MCF 10A (cell line): ENCODE data around the gene FAM3D. TPM values are rescaled to one million over a fixed set of nuclear protein-coding genes. Genes with fewer than 3 reads are reported as not detected.

Source experiments
- BruUV-seq: library from RNA; stranded (reverse); fragments of 400-500 nt; replicated peaks from 2 replicates; lab custom pipeline; 2021; lab: Mats Ljungman, UMichigan
- CTCF ChIA-PET: fragments of 300-600 bp; sonication (Branson Sonifier 250); formaldehyde crosslinking; extraction: SDS; loops from one replicate; lab custom pipeline; 2021; ENCODE audit warnings: antibody characterized with exemption, inconsistent platforms; lab: Yijun Ruan, JAX
- POLR2A ChIA-PET: fragments of 300-600, 350-650 bp; sonication (Branson Sonifier 250); formaldehyde crosslinking; extraction: SDS; loops from one replicate; lab custom pipeline; 2020; ENCODE audit warnings: antibody characterized with exemption, inconsistent platforms; lab: Yijun Ruan, JAX
- DNase-seq: peaks from one replicate; pipeline ENCODE4 v3.0.0-alpha.2; 2018; ENCODE audit not compliant: unreplicated experiment
- H3K27ac Mint-ChIP-seq: one replicate; pipeline ENCODE4 v1.8.0; 2022; ENCODE audit warnings: mild to moderate bottlenecking, low read depth, mixed read lengths; ENCODE audit not compliant: unreplicated experiment
- H3K27me3 Mint-ChIP-seq: one replicate; pipeline ENCODE4 v1.8.0; 2022; ENCODE audit warnings: mixed read lengths; ENCODE audit not compliant: insufficient read depth, unreplicated experiment
- H3K36me3 Mint-ChIP-seq: one replicate; pipeline ENCODE4 v1.8.0; 2022; ENCODE audit warnings: mild to moderate bottlenecking, moderate library complexity, mixed read lengths; ENCODE audit not compliant: insufficient read depth, unreplicated experiment
- H3K4me1 Mint-ChIP-seq: one replicate; pipeline ENCODE4 v1.8.0; 2022; ENCODE audit warnings: mixed read lengths; ENCODE audit not compliant: insufficient read depth, unreplicated experiment
- H3K4me3 Mint-ChIP-seq: one replicate; pipeline ENCODE4 v1.8.0; 2022; ENCODE audit warnings: mild to moderate bottlenecking, moderate library complexity, mixed read lengths; ENCODE audit not compliant: unreplicated experiment
- H3K9me3 Mint-ChIP-seq: one replicate; pipeline ENCODE4 v1.8.0; 2022; ENCODE audit warnings: mixed read lengths; ENCODE audit not compliant: unreplicated experiment
- intact Hi-C: fragments of 100-400 bp; cut with micrococcal nuclease; formaldehyde crosslinking; loops from 2 replicates; pipeline ENCODE4 v1.14.1; 2022
- total RNA-seq: library from RNA; stranded (reverse); gene quantifications from 2 replicates; pipeline ENCODE4 v1.2.3, GENCODE V29; 2022
- TF ChIP-seq, protein P1 (sequence below): fragments of 200-600 bp; IDR thresholded peaks from one replicate; pipeline ENCODE4 v1.8.0; 2022; ENCODE audit warnings: antibody characterized with exemption, mild to moderate bottlenecking; ENCODE audit not compliant: unreplicated experiment

FAM3D gene
- total RNA-seq, 1 experiment from 2014 or later = not detected

DNA sequence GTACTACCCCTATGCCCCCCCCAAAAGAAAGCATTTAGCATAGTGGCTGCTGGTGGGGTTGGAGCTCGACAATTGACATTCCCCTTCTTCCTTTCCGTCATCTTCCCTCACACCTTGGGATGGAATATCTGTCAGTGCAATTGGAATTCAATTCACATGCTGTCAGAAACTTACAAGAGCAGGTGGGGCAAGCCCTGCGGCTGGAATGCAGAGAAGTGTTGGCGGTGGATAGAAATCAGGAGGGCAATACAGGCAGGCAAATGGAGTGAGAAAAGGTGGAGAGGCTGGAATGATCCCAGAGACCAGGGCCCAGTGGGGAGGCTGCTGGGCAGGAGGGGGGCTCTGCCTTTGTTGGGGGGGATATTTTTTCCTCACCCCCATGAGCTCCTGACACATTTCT is 44.1 kb downstream of the FAM3D start:
- CTCF ChIA-PET = interaction anchor here (0.7 to 14.9 kb wide), 3 partner anchors 9 to 593 kb away, joined by 3 to 358 read pairs (median 44); partner anchors contain the start of gene FAM107A

DNA sequence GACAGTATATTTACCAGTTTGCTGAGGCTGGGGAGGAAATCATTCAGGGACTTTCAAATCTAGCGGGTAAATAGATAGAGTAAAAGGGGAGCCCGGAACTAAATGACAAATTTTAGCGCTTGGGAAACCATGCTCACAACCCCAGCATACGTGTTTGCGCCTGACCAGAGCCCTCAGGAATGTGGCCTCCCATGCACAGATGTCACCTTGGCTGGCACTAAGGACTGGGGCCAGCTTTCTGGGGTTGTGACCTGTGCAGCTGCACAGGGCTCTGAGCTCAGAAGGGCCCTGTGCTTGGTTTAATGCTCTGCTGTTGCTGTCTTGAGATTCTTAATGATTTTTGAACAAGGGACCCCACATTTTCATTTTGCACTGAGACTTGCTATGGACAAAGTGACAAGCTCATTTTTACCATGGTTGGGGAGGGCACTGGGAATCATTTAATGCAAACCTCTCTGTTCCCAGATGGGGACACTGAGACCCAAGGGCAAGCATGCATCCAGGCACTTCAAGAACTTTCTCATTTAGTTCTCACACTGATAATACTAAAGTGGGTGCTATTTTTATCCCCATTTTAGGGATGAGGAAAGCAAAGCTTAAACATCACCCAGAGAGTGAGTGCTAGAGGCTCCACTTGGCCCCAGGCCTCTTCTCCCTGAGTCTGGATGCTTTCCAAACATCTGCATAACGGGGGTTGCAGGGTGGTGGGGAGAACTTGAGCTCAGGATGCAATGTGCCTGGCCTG is 45.3 kb downstream of the FAM3D start:
- H3K4me3 Mint-ChIP-seq = no peak overlapping the region
- H3K27me3 Mint-ChIP-seq = no peaks in the 10 kb centered on the region
- no peak overlapping the region for H3K27ac Mint-ChIP-seq
- ChIA-PET POLR2A (interaction anchor here (1.0 kb wide), 1 partner anchor 9 kb away, joined by 3 read pairs; no protein-coding TSS in a partner anchor), CTCF (interaction anchor here (0.6 to 14.9 kb wide), 5 partner anchors 10 to 850 kb away, joined by 3 to 358 read pairs (median 4); partner anchors contain the start of gene FAM107A)
- DNase-seq = no peak
- no peaks in the 10 kb centered on the region for H3K36me3 Mint-ChIP-seq
- TF ChIP-seq, protein P1, sequence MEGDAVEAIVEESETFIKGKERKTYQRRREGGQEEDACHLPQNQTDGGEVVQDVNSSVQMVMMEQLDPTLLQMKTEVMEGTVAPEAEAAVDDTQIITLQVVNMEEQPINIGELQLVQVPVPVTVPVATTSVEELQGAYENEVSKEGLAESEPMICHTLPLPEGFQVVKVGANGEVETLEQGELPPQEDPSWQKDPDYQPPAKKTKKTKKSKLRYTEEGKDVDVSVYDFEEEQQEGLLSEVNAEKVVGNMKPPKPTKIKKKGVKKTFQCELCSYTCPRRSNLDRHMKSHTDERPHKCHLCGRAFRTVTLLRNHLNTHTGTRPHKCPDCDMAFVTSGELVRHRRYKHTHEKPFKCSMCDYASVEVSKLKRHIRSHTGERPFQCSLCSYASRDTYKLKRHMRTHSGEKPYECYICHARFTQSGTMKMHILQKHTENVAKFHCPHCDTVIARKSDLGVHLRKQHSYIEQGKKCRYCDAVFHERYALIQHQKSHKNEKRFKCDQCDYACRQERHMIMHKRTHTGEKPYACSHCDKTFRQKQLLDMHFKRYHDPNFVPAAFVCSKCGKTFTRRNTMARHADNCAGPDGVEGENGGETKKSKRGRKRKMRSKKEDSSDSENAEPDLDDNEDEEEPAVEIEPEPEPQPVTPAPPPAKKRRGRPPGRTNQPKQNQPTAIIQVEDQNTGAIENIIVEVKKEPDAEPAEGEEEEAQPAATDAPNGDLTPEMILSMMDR = no peak
- BruUV-seq = no TSS peak
- H3K4me1 Mint-ChIP-seq = no peaks in the 10 kb centered on the region
- intact Hi-C loops = no loop called here
- H3K9me3 Mint-ChIP-seq = no peaks in the 10 kb centered on the region

More for the DNA sequence above, 44.1 kb downstream of the FAM3D start:
- no peak overlapping the region for H3K27ac Mint-ChIP-seq
- no TSS peak for BruUV-seq
- POLR2A ChIA-PET = interaction anchor here (0.6 to 1.0 kb wide), 2 partner anchors 8 to 423 kb away, joined by 3 read pairs; no protein-coding TSS in a partner anchor
- intact Hi-C loops = no loop called here
- H3K4me1 Mint-ChIP-seq = peaks cover under 1% of the 10 kb centered on the region
- H3K4me3 Mint-ChIP-seq = no peak overlapping the region
- no peaks in the 10 kb centered on the region for H3K27me3 Mint-ChIP-seq
- no peaks in the 10 kb centered on the region for H3K9me3 Mint-ChIP-seq
- no peak for DNase-seq
- no peaks in the 10 kb centered on the region for H3K36me3 Mint-ChIP-seq
- TF ChIP-seq, protein P1 = no peak

DNA sequence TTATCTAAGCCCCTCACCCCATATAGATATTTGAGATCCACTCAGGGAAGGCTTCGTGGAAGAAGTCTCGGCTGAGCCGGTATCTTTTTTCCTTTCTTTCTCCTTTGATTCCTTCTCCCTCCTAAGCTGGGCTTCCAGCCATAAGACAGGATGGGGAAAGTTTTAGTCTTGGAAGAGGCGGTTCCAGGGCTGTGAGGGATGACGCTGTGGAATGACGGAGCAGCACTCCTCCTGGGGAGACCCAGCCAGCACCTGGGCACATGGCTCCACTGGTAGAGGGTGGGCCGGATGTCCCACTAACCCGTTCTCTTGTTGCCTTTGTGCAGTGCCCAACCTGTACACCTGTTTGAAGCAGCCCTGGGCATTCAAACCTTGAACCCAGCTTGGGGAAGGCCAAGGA is 46.2 kb downstream of the FAM3D start:
- CTCF ChIA-PET = interaction anchor here (0.6 to 14.9 kb wide), 3 partner anchors 11 to 433 kb away, joined by 3 to 358 read pairs (median 44); partner anchors contain the start of gene FAM107A
- Mint-ChIP-seq H3K9me3 (no peaks in the 10 kb centered on the region), H3K27me3 (no peaks in the 10 kb centered on the region), H3K4me3 (no peak overlapping the region), H3K27ac (no peak overlapping the region), H3K36me3 (no peaks in the 10 kb centered on the region), H3K4me1 (no peaks in the 10 kb centered on the region)
- no peak for DNase-seq
- POLR2A ChIA-PET = no interaction called here
- no TSS peak for BruUV-seq
- intact Hi-C loops = no loop called here
- TF ChIP-seq, protein P1 = no peak

GRCh38 chr3:58617338-58617761 is 49.2 kb downstream of the FAM3D start:
- Mint-ChIP-seq H3K4me1 (no peaks in the 10 kb centered on the region), H3K9me3 (no peaks in the 10 kb centered on the region), H3K27ac (no peak overlapping the region), H3K4me3 (no peak overlapping the region), H3K27me3 (no peaks in the 10 kb centered on the region), H3K36me3 (no peaks in the 10 kb centered on the region)
- intact Hi-C loops = no loop called here
- no peak for DNase-seq
- POLR2A ChIA-PET = interaction anchor here (1.4 kb wide), 1 partner anchor 10 kb away, joined by 3 read pairs; no protein-coding TSS in a partner anchor
- TF ChIP-seq, protein P1 = no peak
- BruUV-seq = no TSS peak
- CTCF ChIA-PET = interaction anchor here (0.6 to 3.5 kb wide), 7 partner anchors 9 to 285 kb away, joined by 3 to 27 read pairs (median 5); no protein-coding TSS in a partner anchor
